MM.1S (cell line): ENCODE measurements around the gene CALML4.

Source experiments
- CTCF ChIP-seq: fragments of 300-600 bp; sonication (generic); IDR thresholded peaks from 2 replicates; pipeline ENCODE4 v1.5.1; 2016; ENCODE audit warnings: antibody characterized with exemption, low read length, mixed read lengths
- EZH2 ChIP-seq: fragments of 300-600 bp; sonication (generic); optimal IDR thresholded peaks from 2 replicates; pipeline ENCODE3; 2017; ENCODE audit warnings: low read depth, mild to moderate bottlenecking, antibody characterized with exemption, low read length, mixed read lengths

DNA sequence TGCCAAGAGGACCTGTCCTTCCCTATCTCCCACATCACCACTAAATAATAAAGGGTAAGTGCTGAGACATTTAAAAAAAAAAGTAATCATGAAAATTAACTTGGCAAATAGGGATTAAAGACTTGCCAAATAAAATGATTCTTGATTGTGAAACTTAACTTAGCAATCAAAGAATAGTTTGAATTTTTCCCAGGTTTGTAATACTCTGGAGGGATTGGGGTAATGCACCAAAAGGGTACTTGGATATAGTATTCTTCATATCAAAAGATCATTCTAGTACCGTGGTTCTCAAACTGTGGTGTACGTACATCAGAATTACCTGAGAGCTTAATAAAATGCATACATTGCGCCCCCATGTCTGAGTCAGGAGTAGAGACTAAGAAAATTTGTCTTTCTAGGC, 28.5 kb downstream of the CALML4 start:
- no peak for TF ChIP-seq EZH2
- no peak for TF ChIP-seq CTCF
